GM12875 (cell line): ENCODE measurements around the gene TENT4A.
A peak's percentile ranks its signal among the peaks of the same experiment; 100 is the strongest.

Source experiments
- H3K4me3 ChIP-seq: one replicate; pipeline ENCODE4 v1.5.1; 2011; ENCODE audit warnings: low read depth, low read length, control low read depth
- CTCF ChIP-seq: IDR thresholded peaks from 2 replicates; pipeline ENCODE4 v1.5.1; 2011; ENCODE audit warnings: low read depth, mild to moderate bottlenecking, control low read depth, inconsistent platforms, low read length, moderate library complexity, borderline replicate concordance; ENCODE audit not compliant: insufficient read depth

The TENT4A gene

GRCh38 chr5:6705959-6706358, 7.3 kb upstream of the TENT4A start:
- no peak overlapping the region for H3K4me3 ChIP-seq
- no peak for TF ChIP-seq CTCF

- H3K4me3 ChIP-seq = no peak overlapping the region
- no peak for TF ChIP-seq CTCF
Observed at GRCh38 chr5:6707852-6708251, 5.4 kb upstream of the TENT4A start.

GRCh38 chr5:6708814-6709213, 4.4 kb upstream of the TENT4A start:
- no peak overlapping the region for H3K4me3 ChIP-seq
- no peak for TF ChIP-seq CTCF

GRCh38 chr5:6710070-6710469, 3.2 kb upstream of the TENT4A start:
- H3K4me3 ChIP-seq = no peak overlapping the region
- no peak for TF ChIP-seq CTCF

- no peak for TF ChIP-seq CTCF
- H3K4me3 ChIP-seq = no peak overlapping the region
Observed at GRCh38 chr5:6710551-6711318, 2.5 kb upstream of the TENT4A start.

- TF ChIP-seq CTCF = no peak
- H3K4me3 ChIP-seq = peak overlapping the region; percentile 3
Observed at GRCh38 chr5:6711409-6712141, 1.7 kb upstream of the TENT4A start.

- H3K4me3 ChIP-seq = peak overlapping the region; percentile 79
- TF ChIP-seq CTCF = peak; percentile 5; the same call in 1 of the 2 replicates
Observed at GRCh38 chr5:6712142-6712576, 1.1 kb upstream of the TENT4A start.
